ENCODE results near the gene DLL1.
"Not testable (repeated sequence)": the region's sequence is repeated elsewhere in the genome, so short reads cannot be mapped to it uniquely, and the experiment has no call there.

DLL1 gene

GRCh38 chr6:170290296-170291128 lies at the start of gene DLL1:
Gene DLL1, minus strand, starts transcription at chr6:170291078. Its CDS starts 939 bp downstream, at chr6:170290139.
- peak; percentile 87 for DNase-seq

- DNase-seq: not testable (repeated sequence)
Observed at GRCh38 chr6:170335199-170335598, 44.3 kb upstream of the DLL1 start.

GRCh38 chr6:170329321-170329720 lies 38.4 kb upstream of the DLL1 start:
- DNase-seq: no peak

DNA sequence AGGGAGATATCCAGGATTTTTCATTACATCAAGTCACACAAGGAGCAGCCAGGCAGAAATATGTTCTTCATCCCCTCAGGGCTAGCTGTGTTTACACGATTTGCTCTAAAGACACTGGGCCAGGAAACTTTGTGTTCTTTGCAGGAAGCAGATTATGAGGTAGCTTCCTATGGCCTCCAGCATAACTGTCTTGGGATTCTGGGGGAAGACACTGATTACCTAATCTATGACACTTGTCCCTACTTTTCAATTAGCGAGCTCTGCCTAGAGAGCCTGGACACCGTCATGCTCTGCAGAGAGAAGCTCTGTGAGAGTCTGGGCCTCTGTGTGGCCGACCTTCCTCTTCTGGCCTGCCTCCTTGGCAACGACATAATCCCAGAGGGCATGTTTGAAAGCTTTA lies 26.8 kb upstream of the DLL1 start:
- no peak for DNase-seq

GRCh38 chr6:170317076-170317475 lies 26.2 kb upstream of the DLL1 start:
- no peak for DNase-seq

GRCh38 chr6:170316071-170316470 lies 25.2 kb upstream of the DLL1 start:
- DNase-seq: no peak

GRCh38 chr6:170314983-170315382 lies 24.1 kb upstream of the DLL1 start:
- DNase-seq: no peak

DNA sequence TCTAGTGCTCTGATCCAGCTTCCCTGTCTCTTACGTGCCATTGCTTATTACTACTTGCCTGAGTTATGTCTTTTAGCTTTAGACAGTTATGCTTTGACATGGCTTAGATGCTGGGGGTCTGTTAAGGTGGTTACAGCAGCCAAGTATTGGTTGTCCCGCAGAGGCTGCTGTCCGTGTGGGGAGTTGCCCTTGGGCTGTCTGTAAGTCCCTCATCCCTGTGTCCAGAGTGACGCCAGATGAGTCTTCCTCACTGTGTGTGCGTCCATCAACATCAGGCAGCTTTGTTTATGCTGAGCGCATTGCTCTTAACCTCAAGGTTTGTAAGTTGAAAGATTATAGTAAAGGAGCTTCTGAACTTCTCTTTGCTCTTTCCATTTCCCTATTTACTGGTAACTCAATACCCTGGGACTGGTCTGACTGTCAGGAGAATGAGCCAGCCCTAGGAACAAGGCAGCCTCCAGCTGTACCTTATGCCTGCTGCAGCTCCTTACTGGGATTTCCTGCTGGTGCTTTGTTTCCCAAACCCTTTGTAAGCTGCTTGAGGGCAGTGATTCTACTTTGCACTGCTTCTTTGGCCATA lies 22.9 kb upstream of the DLL1 start:
- DNase-seq: peak; percentile 13

- DNase-seq: no peak
Observed at GRCh38 chr6:170312876-170313275, 22.0 kb upstream of the DLL1 start.

GRCh38 chr6:170311696-170312095 lies 20.8 kb upstream of the DLL1 start:
- no peak for DNase-seq

GRCh38 chr6:170308761-170309160 lies 17.9 kb upstream of the DLL1 start:
- DNase-seq: no peak

GRCh38 chr6:170307080-170307545 lies 16.2 kb upstream of the DLL1 start:
- DNase-seq: no peak

- peak; percentile 99 for DNase-seq
Observed at GRCh38 chr6:170306324-170307079, 15.6 kb upstream of the DLL1 start, which contains the start of gene FAM120B. Gene FAM120B, plus strand, starts transcription at chr6:170306758. Its CDS starts 10,633 bp downstream, at chr6:170317391.

DNA sequence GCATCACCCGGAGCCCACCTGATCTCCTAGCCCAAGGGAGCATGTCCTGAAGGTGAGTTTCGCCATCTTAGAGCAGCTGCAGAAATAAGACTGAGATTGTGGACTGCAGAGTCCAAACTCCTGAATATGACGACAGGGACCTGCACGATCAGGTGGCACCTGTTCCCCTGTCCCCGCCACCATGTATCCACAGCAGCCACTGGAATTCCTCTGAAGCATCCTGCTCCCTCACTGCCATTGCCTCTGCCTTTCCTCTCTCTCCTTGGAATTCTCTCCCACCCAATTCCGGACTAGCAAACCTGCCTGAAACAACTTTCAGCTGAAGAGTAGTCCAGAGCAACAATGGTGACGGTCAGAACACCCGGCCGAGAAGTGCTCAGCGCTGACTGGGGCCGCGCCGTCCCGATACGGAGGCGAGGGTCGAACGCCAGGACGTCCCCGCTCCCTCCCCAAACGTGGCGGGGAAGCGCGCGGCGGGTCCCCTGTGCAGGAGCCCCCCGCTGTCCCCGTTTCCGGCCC lies 15.0 kb upstream of the DLL1 start:
- DNase-seq: no peak

- DNase-seq: no peak
Observed at GRCh38 chr6:170301184-170301583, 10.3 kb upstream of the DLL1 start.

DNA sequence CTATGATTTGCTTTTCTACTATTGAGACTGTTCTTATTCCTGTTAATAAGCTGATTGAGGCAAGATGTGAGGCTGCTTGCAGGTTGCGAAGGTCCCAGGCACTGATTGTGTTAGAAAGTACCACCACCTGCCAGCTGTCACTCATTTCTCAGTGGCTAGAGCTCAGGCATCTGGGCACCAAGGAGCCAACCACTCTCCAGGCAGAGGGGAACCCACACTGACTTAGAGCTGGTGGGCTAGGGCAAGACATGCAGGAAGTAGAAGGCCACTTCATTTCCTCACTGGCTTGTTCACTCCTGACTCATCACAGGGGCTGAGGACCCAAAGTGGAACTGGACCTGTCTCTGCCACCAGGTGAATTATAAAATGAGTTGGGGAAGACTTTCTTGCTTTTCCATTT lies 7.8 kb upstream of the DLL1 start:
- DNase-seq: no peak

DNA sequence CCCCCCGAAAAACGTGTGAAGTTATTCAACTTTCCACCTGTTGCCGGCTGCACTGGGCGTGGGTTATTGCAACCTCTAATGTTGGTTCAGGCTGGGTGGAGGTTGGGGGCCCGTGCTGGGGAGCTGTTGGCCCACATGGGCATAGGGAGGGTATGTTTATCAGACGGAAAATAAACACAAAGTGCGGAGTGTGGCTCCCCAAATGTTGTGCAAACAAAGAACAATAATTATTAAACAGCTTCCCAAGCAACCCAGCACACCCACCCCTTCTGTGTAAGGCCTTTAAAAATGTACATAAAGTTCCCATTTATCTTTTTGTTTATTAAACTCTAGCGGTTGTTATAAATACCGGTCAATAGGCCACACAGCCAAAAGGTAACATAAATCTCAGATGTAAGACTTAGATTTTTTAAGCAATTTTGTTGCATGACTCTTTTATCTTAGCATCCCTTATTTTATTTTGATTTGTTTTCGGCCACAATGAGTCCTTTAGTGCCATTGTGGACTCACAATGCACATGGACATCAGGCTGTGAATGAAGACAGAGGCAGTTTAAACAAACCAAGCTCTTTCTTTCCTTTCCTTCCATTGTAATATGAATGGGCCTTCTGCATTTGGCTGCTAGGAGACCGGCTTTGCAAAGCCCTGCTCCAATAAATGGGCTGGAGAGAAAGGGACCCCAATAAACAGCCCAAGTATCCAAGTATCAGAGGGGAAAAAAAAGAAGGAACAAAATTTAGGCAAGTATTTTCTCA lies 6.9 kb upstream of the DLL1 start:
- DNase-seq: peak; percentile 40

- peak; percentile 96 for DNase-seq
Observed at GRCh38 chr6:170296746-170297575, 6.1 kb upstream of the DLL1 start.

GRCh38 chr6:170296423-170296745 lies 5.5 kb upstream of the DLL1 start:
- no peak for DNase-seq

- peak; percentile 90 for DNase-seq
Observed at GRCh38 chr6:170295510-170296422, 4.9 kb upstream of the DLL1 start.
